ENCODE measurements around the gene DEFB131B.
"Not testable (repeated sequence)": the region's sequence is repeated elsewhere in the genome, so short reads cannot be mapped to it uniquely, and the experiment has no call there.

DEFB131B gene, protein sequence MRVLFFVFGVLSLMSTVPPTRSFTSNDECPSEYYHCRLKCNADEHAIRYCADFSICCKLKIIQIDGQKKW

DNA sequence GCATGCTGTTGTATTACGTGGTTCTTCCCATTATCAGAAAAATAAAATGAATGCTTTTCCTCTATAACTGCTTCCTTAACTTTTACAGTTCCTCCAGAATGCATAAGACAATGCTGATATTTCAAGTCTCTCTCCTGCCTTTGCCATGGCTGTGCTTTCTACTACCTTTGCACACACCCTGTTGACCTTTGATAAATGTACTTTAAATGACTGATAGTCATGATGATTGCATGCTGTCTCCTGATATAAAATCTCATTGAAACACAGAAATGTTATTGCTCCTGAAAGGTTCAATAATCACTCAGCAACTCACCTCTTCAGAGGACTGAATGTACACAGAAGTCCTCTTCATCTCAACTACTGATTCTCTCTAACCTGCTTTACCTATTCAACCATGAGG lies at the start of gene DEFB131B:
DEFB131B (plus strand) TSS at position 395 of the 400 bp plus-strand sequence; CDS start at position 395, 0 bp downstream.
- H3K4me3 ChIP-seq (replicated peaks; ENCODE audit: low read depth, low read length); DNase-seq (ENCODE audit: low read depth): not testable (repeated sequence)

DNA sequence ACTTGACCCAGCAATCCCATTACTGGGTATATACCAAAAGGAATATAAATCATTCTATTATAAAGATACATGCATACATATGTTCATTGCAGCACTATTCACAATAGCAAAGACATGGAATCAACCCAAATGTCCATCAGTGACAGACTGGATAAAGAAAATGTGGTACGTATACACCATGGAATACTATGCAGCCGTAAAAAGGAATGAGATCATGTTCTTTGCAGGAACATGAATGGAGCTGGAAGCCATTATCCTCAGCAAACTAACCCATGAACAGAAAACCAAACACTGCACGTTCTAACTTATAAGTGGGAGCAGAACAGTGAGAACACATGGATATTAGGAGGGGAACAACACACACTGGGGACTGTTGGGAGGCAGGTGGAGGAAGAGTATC lies 49.0 kb upstream of the DEFB131B start:
- DNase-seq (ENCODE audit: low read depth): not testable (repeated sequence)

DNA sequence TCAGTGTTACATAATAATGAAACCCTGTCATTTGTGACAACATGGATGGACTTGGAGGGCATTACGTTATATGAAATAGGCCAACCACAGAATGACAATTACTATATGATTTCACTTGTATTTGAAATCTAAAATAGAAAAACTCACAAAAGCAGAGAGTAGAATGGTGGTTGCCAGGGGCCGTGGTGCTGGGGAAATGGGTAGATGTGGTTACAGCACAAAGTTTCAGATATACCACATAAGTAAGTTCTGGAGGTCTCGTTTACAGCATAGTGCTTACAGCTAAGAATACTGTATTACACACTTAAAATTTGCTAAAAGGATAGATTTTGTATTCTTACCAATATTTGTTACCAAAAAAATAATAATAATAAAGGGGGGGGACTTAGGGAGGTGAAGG lies 48.6 kb upstream of the DEFB131B start:
- not testable (repeated sequence) for DNase-seq (ENCODE audit: low read depth)

More for the DNA sequence above, 49.0 kb upstream of the DEFB131B start:
- H3K4me3 ChIP-seq (replicated peaks; ENCODE audit: low read depth, low read length): not testable (repeated sequence)

DNA sequence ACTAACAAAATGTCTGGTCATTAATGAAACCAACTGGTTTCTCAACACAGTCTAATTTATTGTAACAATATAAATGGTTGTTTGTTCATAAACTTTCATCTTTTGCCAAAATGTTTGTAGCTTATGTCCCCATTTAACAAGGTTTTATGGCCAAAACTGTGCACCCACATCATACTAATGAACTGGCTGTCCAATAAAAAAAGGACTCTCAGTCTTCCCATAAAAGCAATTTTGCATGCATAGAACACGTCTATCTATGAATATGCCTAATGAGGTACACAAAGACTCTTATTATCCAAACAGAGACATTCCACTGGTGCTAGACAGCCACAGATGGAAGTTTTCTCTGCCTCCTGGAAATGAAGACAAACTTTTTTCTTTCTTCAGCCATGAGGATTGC lies 45.4 kb upstream of the DEFB131B start, which contains the start of gene DEFB108B:
DEFB108B (plus strand) TSS at position 390 of the 400 bp plus-strand sequence; CDS start at position 390, 0 bp downstream.
- H3K4me3 ChIP-seq (replicated peaks; ENCODE audit: low read depth, low read length); DNase-seq (ENCODE audit: low read depth): not testable (repeated sequence)

More for the DNA sequence above, 48.6 kb upstream of the DEFB131B start:
- not testable (repeated sequence) for H3K4me3 ChIP-seq (replicated peaks; ENCODE audit: low read depth, low read length)

DNA sequence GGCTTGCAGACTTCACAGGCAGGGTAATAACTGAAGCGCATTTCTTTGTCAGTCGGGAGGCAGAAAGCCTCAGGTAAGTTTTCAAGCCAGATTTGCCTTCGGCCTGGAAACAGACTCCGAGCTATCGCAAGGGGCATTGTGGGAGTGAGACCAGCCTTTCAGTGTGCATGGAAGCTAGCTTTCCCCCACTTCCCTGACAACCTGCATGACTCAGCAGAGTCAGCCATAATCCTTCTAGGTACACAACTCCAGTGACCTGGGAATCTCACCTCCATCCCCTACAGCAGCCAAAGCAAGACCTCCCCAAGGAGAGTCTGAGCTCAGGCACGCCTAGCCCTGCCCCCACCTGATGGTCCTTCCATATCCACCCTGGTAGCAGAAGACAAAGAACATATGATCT lies 35.5 kb upstream of the DEFB131B start:
- H3K4me3 ChIP-seq (replicated peaks; ENCODE audit: low read depth, low read length); DNase-seq (ENCODE audit: low read depth): not testable (repeated sequence)

DNA sequence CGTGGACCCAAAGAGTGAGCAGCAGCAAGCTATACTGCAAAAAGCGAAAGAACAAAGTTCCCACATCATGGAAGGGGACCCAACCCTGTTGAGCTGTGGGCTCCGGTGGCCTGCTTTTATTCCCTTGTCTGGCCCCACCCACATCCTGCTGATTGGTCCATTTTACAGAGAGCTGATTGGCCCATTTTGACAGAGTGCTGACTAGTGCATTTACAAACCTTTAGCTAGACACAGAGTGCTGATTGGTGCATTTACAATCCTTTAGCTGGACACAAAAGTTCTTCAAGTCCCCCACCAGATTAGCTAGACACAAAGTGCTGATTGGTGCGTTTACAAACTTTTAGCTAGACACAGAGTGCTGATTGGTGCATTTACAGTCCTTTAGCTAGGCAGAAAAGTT lies 34.9 kb upstream of the DEFB131B start:
- not testable (repeated sequence) for DNase-seq (ENCODE audit: low read depth); H3K4me3 ChIP-seq (replicated peaks; ENCODE audit: low read depth, low read length)

DNA sequence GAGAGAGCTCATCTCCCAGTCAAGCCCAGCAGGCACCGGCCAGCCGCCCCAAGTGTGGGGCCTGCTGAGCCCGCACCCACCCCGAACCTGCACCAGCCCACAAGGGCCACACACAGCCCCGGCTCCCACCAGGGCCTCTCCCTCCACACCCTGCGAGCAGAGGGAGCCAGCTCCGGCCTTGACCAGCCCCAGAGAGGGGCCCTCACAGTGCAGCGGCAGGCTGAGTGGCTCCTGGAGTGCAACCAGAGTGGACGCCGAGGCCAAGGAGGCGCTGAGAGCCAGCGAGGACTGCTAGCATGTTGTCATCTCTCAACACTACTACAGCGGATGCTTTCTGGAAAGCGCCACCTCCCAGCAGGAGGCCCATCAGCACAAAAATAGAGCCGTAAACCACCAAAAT lies 34.4 kb upstream of the DEFB131B start:
- H3K4me3 ChIP-seq (replicated peaks; ENCODE audit: low read depth, low read length): no peak overlapping the region
- no peak for DNase-seq (ENCODE audit: low read depth)
- TF ChIP-seq, protein P1, sequence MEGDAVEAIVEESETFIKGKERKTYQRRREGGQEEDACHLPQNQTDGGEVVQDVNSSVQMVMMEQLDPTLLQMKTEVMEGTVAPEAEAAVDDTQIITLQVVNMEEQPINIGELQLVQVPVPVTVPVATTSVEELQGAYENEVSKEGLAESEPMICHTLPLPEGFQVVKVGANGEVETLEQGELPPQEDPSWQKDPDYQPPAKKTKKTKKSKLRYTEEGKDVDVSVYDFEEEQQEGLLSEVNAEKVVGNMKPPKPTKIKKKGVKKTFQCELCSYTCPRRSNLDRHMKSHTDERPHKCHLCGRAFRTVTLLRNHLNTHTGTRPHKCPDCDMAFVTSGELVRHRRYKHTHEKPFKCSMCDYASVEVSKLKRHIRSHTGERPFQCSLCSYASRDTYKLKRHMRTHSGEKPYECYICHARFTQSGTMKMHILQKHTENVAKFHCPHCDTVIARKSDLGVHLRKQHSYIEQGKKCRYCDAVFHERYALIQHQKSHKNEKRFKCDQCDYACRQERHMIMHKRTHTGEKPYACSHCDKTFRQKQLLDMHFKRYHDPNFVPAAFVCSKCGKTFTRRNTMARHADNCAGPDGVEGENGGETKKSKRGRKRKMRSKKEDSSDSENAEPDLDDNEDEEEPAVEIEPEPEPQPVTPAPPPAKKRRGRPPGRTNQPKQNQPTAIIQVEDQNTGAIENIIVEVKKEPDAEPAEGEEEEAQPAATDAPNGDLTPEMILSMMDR (IDR thresholded peaks at IDR 0.05; ENCODE audit: low read length, missing control alignments): no peak

DNA sequence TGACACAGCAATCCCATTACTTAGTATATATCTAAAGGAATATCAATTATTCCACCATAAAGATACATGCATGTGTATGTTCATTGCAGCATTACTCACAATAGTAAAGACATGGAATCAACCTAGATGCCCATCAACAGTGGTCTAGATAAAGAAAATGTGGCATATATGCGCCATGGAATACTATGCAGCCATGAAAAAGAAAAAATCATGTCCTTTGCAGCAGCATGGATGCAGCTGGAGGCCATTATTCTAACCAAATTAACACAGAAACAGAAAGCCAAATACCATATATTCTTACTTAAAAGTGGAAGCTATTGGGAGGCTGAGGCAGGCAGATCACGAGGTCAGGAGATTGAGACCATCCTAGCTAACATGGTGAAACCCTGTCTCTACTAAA lies 24.4 kb upstream of the DEFB131B start:
- DNase-seq (ENCODE audit: low read depth): not testable (repeated sequence)

DNA sequence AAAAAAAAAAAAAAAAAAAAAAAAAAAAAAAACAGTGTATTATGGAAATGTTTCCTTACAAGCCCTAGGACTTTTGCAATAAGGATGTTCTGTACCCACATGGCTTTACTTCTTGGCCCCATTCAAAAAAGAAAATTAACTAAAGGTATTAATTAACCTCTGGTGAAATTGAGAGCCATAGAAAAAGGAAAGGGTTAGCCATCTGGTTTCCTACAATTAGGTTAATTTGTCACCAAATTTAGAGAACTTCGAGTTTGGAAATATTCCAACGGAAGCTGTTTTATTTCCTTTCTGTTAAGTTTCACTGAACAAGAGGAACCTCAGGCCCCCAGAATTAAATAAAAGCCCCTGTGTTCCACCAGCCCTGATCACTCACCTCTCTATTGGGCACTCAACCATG lies 22.4 kb upstream of the DEFB131B start:
- not testable (repeated sequence) for DNase-seq (ENCODE audit: low read depth); H3K4me3 ChIP-seq (replicated peaks; ENCODE audit: low read depth, low read length)

More for the DNA sequence above, 24.4 kb upstream of the DEFB131B start:
- H3K4me3 ChIP-seq (replicated peaks; ENCODE audit: low read depth, low read length): not testable (repeated sequence)

DNA sequence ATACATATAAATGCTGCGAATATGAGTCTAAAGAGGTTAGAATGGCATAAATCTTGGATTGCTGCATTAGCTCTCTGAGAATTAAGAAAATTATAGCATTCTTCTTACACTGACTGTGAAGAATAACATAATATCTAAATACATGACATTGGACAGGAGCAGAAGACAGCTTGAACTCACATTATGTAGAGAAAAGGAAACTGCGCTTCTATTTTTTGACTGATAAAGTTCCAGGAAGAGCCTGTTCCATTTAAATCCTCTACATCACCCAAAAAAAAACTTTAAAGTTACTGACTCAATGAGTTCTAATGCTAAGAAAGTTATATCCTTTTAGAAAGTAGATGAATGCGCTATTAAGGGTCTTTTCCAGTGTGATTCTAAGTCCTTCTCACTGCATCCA lies 17.4 kb upstream of the DEFB131B start:
- not testable (repeated sequence) for DNase-seq (ENCODE audit: low read depth); H3K4me3 ChIP-seq (replicated peaks; ENCODE audit: low read depth, low read length)

DNA sequence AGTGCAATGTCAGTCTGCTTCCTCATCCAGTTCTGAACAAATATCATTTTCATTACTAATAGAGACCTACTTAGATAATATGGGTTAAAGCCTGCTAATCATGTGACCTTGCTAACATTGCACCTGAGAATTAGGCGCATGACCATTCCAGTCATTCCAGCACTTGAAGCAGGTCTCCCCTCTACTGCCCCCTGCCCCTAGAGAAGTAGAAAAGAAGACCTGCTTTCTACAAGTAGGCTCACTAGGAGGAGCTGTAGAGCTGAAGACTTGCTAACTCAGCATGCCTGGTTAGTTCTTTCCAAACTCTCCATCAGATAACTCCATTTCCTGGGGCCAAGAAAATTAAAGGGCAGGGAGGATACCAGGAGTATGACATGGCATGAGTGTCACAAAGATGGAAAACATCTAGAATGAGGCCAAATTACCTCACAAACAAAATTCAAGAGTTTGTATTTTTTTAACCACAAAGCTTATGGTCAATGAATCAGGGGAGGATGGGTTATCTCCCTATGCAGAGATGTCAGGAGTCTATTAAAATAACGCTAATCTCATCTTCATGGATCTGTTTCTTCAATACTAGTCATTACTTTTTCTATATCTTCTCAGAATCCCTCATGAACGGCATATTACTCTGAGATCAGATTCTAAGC lies 14.2 kb upstream of the DEFB131B start:
- H3K4me3 ChIP-seq (replicated peaks; ENCODE audit: low read depth, low read length): not testable (repeated sequence)
- peak; percentile 73 for DNase-seq (ENCODE audit: low read depth)
- TF ChIP-seq, protein P1 (IDR thresholded peaks at IDR 0.05; ENCODE audit: low read length, missing control alignments): peak; percentile 57

DNA sequence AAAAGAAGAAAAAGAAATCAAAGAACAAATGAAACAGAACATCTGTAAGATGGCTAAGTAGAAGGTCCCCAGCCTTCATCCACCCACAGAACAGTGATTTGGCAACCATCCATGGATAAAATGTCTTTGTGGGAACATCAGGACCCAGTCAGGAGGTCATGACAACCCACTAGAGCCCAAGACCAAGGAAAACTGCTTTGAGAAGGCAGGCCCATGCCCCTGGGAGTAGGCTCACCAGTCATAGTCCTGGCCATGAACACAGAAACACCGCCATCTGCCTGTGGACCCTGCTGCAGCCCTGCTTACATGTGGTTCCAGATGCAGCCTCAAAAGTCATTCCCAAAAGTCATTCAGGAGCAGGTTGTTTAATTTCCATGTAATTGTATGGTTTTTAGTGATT lies 11.0 kb upstream of the DEFB131B start:
- DNase-seq (ENCODE audit: low read depth); H3K4me3 ChIP-seq (replicated peaks; ENCODE audit: low read depth, low read length): not testable (repeated sequence)

DNA sequence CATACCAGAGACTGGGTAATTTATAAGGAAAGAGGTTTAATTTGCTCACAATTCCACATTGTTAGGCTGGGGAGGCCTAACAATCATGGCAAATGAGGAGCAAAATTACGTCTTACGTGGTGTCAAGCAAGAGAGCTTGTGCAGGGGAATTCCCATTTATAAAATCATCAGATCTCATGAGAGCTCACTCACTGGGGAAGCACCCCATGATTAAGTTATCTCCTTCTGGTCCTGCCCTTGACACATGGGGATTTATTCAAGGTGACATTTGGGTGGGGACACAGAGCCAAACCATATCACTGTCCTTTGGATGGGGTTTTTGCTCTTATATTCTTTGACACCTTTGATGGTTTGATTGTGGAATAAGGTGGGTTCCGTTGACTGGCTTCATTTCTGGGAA lies 8.3 kb upstream of the DEFB131B start:
- not testable (repeated sequence) for H3K4me3 ChIP-seq (replicated peaks; ENCODE audit: low read depth, low read length); DNase-seq (ENCODE audit: low read depth)

DNA sequence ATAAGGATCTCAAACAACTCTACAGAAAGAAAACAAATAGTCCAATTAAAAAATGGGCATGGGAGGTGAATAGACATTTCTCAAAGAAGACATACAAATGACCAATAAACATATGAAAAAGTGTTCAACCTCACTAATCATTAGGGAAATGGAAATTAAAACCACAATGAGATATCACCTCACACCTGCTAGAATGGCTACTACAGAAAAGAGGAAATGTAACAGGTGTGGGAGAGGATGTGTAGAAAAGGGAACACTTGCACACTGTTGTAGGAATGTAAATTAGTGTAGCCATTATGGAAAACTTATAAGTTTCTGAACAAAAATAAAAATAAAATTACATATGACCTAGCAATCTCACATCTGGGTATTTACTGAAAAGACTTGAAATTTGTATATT lies 7.6 kb upstream of the DEFB131B start:
- DNase-seq (ENCODE audit: low read depth): not testable (repeated sequence)

DNA sequence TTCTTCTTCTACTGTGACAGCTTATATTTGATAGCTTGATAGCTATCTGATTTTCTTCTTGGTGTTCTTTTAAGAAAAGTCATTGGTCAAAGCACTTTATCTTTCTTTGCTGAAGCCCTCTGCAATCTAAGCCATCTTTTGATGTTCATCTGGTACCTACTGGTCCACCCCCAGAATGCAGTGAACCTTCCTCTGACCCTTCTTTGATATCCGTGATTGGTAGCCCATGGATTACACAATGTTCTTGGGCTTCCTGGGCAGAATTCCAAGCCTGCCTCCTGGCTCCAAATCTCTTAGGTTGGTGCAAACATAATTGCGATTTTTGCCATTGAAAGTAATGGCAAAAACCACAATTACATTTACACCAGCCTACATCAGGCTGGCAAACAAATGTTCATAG lies 2.0 kb upstream of the DEFB131B start:
- peak; percentile 1 for DNase-seq (ENCODE audit: low read depth)
- H3K4me3 ChIP-seq (replicated peaks; ENCODE audit: low read depth, low read length): not testable (repeated sequence)

More for the DNA sequence above, 7.6 kb upstream of the DEFB131B start:
- not testable (repeated sequence) for H3K4me3 ChIP-seq (replicated peaks; ENCODE audit: low read depth, low read length)

DNA sequence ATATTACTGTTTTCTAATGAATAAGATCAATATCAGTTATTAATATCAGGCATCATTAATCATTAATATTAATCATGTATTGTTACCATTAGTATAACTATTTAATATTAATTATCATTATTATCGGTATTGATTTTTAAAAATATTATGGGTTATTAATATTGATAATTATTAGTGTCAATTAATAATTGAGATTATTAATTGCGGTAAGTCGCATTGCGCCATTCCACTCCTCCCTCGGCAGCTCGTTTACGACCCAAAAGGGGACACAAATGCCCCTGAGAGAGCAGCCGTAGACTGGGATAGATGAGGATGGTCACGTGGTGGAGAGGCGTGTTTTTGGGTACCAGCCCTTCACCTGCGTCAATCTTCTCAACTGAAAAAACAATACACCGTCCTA lies 7.6 kb downstream of the DEFB131B start:
- H3K4me3 ChIP-seq (replicated peaks; ENCODE audit: low read depth, low read length); DNase-seq (ENCODE audit: low read depth): not testable (repeated sequence)

DNA sequence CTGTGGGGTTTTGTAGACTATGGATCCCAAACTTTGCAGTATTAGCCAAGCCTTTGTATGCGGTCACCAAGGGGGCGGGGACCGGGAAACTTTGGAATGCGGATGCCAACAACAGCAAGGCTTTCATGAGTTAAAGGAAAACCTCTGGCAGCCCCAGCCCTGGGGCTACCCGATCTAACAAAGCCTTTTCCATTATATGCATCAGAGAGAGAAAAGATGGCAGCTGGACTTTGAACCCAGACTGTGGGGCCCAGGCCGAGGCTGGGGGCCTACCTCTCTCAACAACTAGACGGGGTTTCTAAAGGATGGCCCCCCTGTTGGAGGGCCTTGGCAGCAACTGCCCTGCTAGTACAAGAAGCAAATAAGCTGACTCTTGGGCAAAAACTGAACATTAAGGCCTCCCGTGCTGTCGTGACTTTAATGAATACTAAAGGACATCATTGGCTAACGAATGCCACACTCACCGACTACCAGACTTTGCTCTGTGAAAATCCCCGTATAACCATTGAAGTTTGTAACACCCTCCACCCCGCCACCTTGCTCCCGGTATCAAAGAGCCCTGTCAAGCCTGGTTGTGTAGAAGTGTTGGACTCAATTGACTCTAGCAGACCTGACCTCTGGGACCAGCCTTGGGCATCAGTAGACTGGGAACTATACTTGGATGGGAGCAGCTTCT lies 10.2 kb downstream of the DEFB131B start:
- DNase-seq (ENCODE audit: low read depth); H3K4me3 ChIP-seq (replicated peaks; ENCODE audit: low read depth, low read length): not testable (repeated sequence)

All from fibroblast of pulmonary artery (primary cell).